Measurements from ENCODE around the gene SRD5A3.

The SRD5A3 gene

GRCh38 chr4:55382488-55383003 lies 36.5 kb downstream of the SRD5A3 start:
- TF ChIP-seq CTCF (IDR thresholded peaks at IDR 0.05) = no peak

- no peak for TF ChIP-seq CTCF (IDR thresholded peaks at IDR 0.05)
These were observed 39.2 kb downstream of the SRD5A3 start for GRCh38 chr4:55385201-55385649.

- TF ChIP-seq CTCF (IDR thresholded peaks at IDR 0.05) = no peak
These were observed 40.0 kb downstream of the SRD5A3 start for GRCh38 chr4:55386073-55386472.

GRCh38 chr4:55386840-55387239 lies 40.8 kb downstream of the SRD5A3 start:
- no peak for TF ChIP-seq CTCF (IDR thresholded peaks at IDR 0.05)

- no peak for TF ChIP-seq CTCF (IDR thresholded peaks at IDR 0.05)
These were observed 47.6 kb downstream of the SRD5A3 start for GRCh38 chr4:55393461-55394320.

- no peak for TF ChIP-seq CTCF (IDR thresholded peaks at IDR 0.05)
These were observed 49.1 kb downstream of the SRD5A3 start for GRCh38 chr4:55395218-55395528.

GRCh38 chr4:55395529-55396307 lies 49.7 kb downstream of the SRD5A3 start, which contains the start of gene TMEM165:
TSS of gene TMEM165 (plus strand) at chr4:55395957. CDS start at chr4:55396190, 233 bp downstream.
- TF ChIP-seq CTCF (IDR thresholded peaks at IDR 0.05) = no peak

Data from LNCAP (cell line).